ENCODE measurements around the gene RAB36. TPM values are rescaled to one million over a fixed set of nuclear protein-coding genes. Genes with fewer than 3 reads are reported as not detected.

Gene RAB36
- polyA plus RNA-seq, 1 experiment, result 10.1 TPM

DNA sequence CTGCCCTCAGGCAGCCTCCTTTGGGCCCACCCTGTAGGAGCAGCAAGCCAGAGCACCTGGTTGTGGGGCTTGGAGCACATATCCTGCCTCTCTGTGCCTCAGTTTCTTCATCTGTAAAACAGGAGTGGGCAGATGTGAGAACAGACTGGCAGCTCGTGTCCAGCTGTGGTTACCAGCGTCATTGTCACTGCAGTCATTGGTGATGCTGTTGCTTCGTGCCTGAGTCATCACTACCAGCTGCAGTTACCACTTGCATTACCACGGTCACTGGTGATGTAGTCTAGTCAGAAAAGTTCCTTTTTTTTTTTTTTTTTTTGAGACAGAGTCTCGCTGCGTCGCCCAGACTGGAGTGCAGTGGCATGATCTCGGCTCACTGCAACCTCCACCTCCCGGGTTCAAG, 23.9 kb upstream of the RAB36 start:
- no peaks in the 10 kb centered on the region for H3K27me3 ChIP-seq (ENCODE audit: control insufficient read depth, insufficient read depth, low read length)
- no peak for DNase-seq (ENCODE audit: low read depth)
- 0 out of 2 replicates have a peak, but pooled peaks cover 3% of the 10 kb centered on the region for H3K36me3 ChIP-seq (ENCODE audit: control insufficient read depth, insufficient read depth, low read length)
- ChIA-PET POLR2A (no interaction called here), CTCF (interaction anchor here (0.9 to 15.2 kb wide), 4 partner anchors 10 to 164 kb away, joined by 3 to 425 read pairs (median 3); no protein-coding TSS in a partner anchor)
- no peak overlapping the region for H3K4me3 ChIP-seq (ENCODE audit: low read depth, low read length)
- TF ChIP-seq, protein P1, sequence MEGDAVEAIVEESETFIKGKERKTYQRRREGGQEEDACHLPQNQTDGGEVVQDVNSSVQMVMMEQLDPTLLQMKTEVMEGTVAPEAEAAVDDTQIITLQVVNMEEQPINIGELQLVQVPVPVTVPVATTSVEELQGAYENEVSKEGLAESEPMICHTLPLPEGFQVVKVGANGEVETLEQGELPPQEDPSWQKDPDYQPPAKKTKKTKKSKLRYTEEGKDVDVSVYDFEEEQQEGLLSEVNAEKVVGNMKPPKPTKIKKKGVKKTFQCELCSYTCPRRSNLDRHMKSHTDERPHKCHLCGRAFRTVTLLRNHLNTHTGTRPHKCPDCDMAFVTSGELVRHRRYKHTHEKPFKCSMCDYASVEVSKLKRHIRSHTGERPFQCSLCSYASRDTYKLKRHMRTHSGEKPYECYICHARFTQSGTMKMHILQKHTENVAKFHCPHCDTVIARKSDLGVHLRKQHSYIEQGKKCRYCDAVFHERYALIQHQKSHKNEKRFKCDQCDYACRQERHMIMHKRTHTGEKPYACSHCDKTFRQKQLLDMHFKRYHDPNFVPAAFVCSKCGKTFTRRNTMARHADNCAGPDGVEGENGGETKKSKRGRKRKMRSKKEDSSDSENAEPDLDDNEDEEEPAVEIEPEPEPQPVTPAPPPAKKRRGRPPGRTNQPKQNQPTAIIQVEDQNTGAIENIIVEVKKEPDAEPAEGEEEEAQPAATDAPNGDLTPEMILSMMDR (IDR thresholded peaks at IDR 0.05; ENCODE audit: insufficient read depth, low read depth, low read length), result no peak

DNA sequence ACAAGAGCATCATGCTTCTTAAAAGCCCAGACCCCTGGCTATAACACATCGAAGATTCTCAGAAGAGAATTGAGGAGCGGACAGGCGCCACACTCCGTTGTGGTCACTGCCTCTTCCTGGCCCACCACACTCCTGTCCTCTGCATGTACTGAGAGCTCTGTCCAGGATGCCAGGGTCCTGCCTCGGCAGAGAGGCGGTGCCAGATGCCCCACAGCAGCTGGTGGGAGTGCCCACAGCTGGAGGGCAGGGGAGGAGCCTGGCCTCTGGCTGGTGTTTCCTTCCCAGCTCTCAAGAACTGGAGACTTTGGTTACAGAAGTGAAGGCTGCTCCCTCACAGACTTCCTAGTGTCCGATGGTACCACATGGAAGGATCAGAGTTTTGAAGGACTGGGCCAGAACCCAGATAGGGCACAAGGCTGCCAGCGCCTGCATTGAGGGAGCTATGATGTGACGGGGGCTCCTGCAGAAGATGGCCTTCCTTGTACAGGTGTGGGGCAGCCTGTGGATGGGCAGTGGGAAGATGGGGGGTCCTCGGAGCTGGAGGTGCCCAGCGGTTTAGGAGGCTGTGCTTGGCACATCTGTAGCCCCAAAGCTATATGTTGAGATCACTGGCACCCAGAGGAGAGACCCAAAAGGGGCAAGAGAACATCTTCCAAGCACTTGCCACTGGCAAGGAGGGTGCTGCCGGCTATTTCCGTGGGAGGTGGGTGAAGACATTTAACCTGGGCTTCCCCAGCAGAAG, 22.9 kb upstream of the RAB36 start:
- no peak overlapping the region for H3K4me3 ChIP-seq (ENCODE audit: low read depth, low read length)
- CTCF ChIA-PET, result interaction anchor here (0.9 to 15.2 kb wide), 3 partner anchors 9 to 165 kb away, joined by 3 to 425 read pairs (median 4); no protein-coding TSS in a partner anchor
- 0 out of 2 replicates have a peak, but pooled peaks cover 3% of the 10 kb centered on the region for H3K36me3 ChIP-seq (ENCODE audit: control insufficient read depth, insufficient read depth, low read length)
- POLR2A ChIA-PET, result no interaction called here
- H3K27me3 ChIP-seq (ENCODE audit: control insufficient read depth, insufficient read depth, low read length), result no peaks in the 10 kb centered on the region
- TF ChIP-seq, protein P1 (IDR thresholded peaks at IDR 0.05; ENCODE audit: insufficient read depth, low read depth, low read length), result no peak
- DNase-seq (ENCODE audit: low read depth), result no peak

DNA sequence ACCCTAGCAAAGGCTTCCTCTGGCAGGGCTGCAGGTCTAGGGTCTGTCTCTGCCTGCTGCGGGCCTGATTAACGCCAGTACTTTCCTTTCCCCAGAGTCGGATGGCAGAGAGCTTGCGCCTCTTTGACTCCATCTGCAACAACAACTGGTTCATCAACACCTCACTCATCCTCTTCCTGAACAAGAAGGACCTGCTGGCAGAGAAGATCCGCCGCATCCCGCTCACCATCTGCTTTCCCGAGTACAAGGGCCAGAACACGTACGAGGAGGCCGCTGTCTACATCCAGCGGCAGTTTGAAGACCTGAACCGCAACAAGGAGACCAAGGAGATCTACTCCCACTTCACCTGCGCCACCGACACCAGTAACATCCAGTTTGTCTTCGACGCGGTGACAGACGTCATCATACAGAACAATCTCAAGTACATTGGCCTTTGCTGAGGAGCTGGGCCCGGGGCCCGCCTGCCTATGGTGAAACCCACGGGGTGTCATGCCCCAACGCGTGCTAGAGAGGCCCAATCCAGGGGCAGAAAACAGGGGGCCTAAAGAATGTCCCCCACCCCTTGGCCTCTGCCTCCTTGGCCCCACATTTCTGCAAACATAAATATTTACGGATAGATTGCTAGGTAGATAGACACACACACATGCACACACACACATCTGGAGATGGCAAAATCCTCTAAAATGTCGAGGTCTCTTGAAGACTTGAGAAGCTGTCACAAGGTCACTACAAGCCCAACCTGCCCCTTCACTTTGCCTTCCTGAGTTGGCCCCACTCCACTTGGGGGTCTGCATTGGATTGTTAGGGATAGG, 22.1 kb upstream of the RAB36 start:
- H3K36me3 ChIP-seq (ENCODE audit: control insufficient read depth, insufficient read depth, low read length), result 0 out of 2 replicates have a peak, but pooled peaks cover 3% of the 10 kb centered on the region
- H3K27me3 ChIP-seq (ENCODE audit: control insufficient read depth, insufficient read depth, low read length), result no peaks in the 10 kb centered on the region
- no peak for DNase-seq (ENCODE audit: low read depth)
- ChIA-PET CTCF (interaction anchor here (1.0 to 15.2 kb wide), 4 partner anchors 149 to 263 kb away, joined by 3 to 425 read pairs (median 4); no protein-coding TSS in a partner anchor), POLR2A (no interaction called here)
- no peak overlapping the region for H3K4me3 ChIP-seq (ENCODE audit: low read depth, low read length)
- TF ChIP-seq, protein P1 (IDR thresholded peaks at IDR 0.05; ENCODE audit: insufficient read depth, low read depth, low read length), result no peak

DNA sequence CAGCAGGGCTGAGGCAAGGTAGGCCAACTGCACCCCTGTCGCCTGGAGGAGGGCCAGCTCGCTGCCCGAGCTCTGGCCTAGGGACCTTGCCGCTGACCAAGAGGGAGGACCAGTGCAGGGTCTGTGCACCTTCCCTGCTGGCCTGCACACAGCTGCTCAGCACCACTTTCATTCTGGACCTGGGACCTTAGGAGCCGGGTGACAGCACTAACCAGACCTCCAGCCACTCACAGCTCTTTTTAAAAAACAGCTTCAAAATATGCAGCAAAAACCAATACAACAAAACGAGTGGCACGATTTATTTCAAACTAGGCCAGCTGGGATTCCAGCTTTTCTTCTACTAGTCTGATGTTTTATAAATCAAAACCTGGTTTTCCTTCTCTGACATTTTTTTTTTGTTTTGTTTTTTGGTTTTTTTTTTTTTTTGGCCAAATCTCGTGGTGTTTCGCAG, 21.4 kb upstream of the RAB36 start:
- TF ChIP-seq, protein P1 (IDR thresholded peaks at IDR 0.05; ENCODE audit: insufficient read depth, low read depth, low read length), result no peak
- no peak for DNase-seq (ENCODE audit: low read depth)
- Histone ChIP-seq H3K4me3 (ENCODE audit: low read depth, low read length) (no peak overlapping the region), H3K27me3 (ENCODE audit: control insufficient read depth, insufficient read depth, low read length) (no peaks in the 10 kb centered on the region), H3K36me3 (ENCODE audit: control insufficient read depth, insufficient read depth, low read length) (0 out of 2 replicates have a peak, but pooled peaks cover 3% of the 10 kb centered on the region)
- POLR2A ChIA-PET, result no interaction called here
- CTCF ChIA-PET, result interaction anchor here (1.1 to 15.2 kb wide), 5 partner anchors 11 to 275 kb away, joined by 3 to 425 read pairs (median 3); no protein-coding TSS in a partner anchor
